ENCODE measurements around the gene WWC1.

GRCh38 chr5:168426007-168426863, 134.8 kb downstream of the WWC1 start:
- TF ChIP-seq CTCF (IDR thresholded peaks at IDR 0.05 in 2 of 3, conservative IDR thresholded peaks at IDR 0.05 in 1 of 3; ENCODE audit: borderline replicate concordance in 1 of 3, insufficient read depth in 1 of 3, low read depth in 2 of 3, low read length in 2 of 3) (no peak), TCF7L2 (IDR thresholded peaks at IDR 0.05; ENCODE audit: borderline replicate concordance, extremely low read depth, insufficient read depth, insufficient read length) (no peak), ATF3 (IDR thresholded peaks at IDR 0.05) (no peak), YY1 (IDR thresholded peaks at IDR 0.05; ENCODE audit: extremely low read depth, insufficient replicate concordance, low read depth, low read length) (no peak), SRF (IDR thresholded peaks at IDR 0.05; ENCODE audit: low read depth) (no peak), EZH2 (IDR thresholded peaks at IDR 0.05) (no peak), JUND (IDR thresholded peaks at IDR 0.05) (no peak), RAD21 (IDR thresholded peaks at IDR 0.05; ENCODE audit: low read depth) (no peak), POLR2AphosphoS5 (IDR thresholded peaks at IDR 0.05; ENCODE audit: low read depth, low read length) (no peak), EZH2phosphoT487 (IDR thresholded peaks at IDR 0.05; ENCODE audit: borderline replicate concordance) (no peak), POLR2A (IDR thresholded peaks at IDR 0.05; ENCODE audit: borderline replicate concordance, extremely low read depth, insufficient read depth, insufficient read length) (no peak), REST (IDR thresholded peaks at IDR 0.05; ENCODE audit: low read depth) (no peak), CEBPB (IDR thresholded peaks at IDR 0.05; ENCODE audit: low read depth) (no peak)
